GM19193 (cell line): ENCODE data around the gene TAGLN2.

Source experiments
- POLR2A ChIP-seq: IDR thresholded peaks from 4 replicates; pipeline ENCODE4 v1.6.1; 2011; ENCODE audit not compliant: insufficient read depth, insufficient read length; ENCODE audit errors: extremely low read depth

Gene TAGLN2

GRCh38 chr1:159942632-159943277 is 17.4 kb upstream of the TAGLN2 start:
- TF ChIP-seq POLR2A = no peak

GRCh38 chr1:159941591-159942560 is 16.6 kb upstream of the TAGLN2 start:
- TF ChIP-seq POLR2A = no peak

- TF ChIP-seq POLR2A = no peak
Observed at GRCh38 chr1:159941141-159941540, 15.8 kb upstream of the TAGLN2 start.

- no peak for TF ChIP-seq POLR2A
Observed at GRCh38 chr1:159940006-159940620, 14.8 kb upstream of the TAGLN2 start.

DNA sequence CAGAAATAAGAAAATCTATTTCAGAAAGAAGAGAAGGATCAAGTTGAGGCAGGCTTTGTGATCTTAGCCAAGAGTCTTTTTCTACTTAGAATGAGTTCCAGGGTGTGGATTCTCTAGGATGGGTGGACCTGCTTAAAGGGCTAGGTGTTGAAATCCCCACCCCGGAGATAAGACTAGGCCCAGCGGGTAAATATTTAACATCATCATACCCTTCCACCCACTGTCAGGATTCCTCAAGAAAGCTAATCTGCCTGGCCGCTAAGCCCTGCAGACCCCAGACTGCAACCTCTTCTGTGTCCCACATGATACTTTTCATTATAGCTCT is 14.3 kb upstream of the TAGLN2 start:
- no peak for TF ChIP-seq POLR2A

DNA sequence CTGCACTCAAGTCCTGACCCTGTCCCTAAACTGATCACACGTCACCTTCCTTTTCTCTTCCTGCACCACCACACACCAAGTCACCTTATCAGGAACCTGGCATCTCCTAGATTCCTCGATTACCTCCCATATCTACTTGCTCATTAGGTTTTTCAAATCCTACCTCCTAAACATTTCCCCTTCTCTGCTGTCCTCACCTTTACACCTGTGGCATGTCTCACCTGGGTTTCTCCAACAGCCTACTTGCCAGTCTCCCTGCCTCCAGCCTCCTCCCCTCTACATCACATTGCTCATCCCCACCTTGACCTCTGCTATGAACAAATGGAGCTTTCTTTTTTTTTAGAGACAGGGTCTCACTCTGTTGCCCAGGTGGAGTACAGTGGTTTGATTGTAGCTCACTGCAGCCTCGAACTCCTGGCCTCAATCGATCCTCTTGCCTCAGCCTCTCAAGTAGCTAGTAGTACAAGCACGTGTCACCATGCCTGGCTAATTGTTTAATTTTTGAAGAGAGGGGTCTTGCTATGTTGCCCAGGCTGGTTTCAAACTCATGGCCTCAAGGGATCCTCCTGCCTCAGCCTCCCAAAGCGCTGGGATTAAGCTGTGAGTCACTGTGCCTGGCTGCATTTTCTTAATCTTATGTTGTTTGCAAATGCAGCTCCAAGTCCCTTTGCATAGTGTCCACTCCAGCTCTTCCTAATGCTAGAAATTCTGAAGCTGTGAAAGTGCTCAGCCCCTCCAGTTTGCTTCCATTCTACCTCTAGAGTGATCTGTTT is 13.8 kb upstream of the TAGLN2 start:
- no peak for TF ChIP-seq POLR2A

DNA sequence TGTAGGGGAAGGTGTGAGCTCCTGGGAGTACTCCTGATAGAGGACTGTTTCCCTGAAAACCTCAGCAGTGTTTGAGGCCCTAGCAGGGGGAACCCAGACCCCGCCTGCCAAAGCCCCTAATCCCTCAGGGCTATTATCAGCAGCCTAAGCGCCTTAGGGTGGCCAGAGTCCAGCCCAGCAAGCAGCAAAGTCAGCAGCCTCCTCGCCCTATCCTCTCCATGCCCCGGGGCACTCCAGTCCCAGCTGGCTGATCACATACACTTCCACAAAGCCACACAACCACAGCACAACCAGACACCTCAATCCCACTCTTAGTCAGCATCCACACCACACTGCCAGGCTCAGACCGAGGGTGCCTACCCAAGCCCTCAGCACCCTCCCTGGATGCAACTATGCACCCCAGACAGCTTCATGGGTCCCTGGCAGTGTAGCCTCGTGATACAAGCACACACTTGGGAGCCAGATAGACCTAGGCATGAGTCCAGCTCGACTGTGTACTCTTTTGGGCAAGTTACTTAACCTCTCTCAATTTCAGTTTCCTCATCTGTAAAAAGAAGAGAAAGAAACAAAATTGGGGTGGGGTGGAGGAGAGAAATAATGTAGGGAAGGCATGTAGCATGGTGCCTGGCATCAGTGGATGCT is 13.0 kb upstream of the TAGLN2 start:
- TF ChIP-seq POLR2A = no peak

GRCh38 chr1:159937054-159937750 is 11.9 kb upstream of the TAGLN2 start:
- TF ChIP-seq POLR2A = no peak

DNA sequence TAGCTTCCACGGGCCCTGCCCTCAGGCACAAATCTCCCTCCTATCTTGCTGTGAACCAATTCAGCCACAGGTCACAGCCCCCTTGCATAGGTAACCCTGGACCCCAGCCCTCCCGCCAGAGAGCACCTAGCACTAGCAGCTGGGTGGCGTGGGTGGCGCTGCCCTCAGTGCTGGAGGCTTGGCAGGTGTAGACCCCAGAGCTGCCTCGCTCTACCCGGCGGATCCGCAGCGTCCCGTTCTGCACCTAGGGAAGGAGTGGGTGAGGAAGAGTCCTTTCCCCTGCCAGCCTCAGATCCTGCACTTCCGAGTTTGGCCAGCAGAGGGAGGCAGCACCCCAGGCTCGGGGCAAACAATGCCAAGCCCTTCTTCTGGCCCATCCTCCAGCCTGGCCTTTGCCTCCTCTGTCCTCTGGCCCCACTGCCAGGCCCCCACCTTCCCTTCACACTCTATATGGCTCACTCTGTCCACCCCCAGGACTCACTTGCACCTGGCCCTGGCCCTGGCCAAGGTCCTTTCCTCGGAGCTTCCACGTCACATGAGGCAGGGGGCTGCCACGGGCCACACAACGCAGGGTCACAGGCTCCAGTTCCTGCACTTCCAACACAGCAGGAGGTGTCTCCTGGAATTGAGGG is 11.1 kb upstream of the TAGLN2 start:
- no peak for TF ChIP-seq POLR2A

DNA sequence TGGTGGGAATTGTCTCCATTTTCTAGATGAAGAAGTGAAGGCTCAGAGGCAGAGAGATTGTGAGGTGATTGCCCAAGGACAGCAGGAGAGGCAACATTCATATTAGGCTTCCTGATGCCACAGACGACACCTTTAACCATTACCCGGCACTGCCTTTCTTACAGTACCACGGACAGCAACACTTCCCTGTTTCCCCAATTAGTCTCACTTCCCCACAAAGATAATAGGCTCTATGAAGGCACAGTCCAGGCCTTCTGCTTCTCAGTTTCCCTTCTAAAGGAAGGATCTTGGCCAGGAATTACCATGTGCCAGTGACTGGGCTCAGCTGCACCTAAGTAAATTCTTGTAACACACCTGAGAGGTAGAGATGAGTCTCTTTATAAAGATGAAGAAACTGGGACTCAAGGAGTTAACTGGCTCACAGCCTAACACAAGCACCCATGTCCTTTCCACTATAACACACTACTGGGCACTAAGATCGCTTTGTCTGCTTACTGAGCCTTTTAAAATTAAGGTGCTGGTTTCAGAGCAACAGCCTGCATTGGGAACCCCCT is 10.5 kb upstream of the TAGLN2 start:
- TF ChIP-seq POLR2A = no peak

- no peak for TF ChIP-seq POLR2A
Observed at GRCh38 chr1:159935305-159935704, 10.0 kb upstream of the TAGLN2 start.

GRCh38 chr1:159934136-159935039 is 9.1 kb upstream of the TAGLN2 start:
- no peak for TF ChIP-seq POLR2A
